Right atrium auricular region (tissue), 2 donors: ENCODE data around the gene VWDE. TPM values are rescaled to one million over a fixed set of nuclear protein-coding genes. Genes with fewer than 3 reads are reported as not detected.

ENCODE experiments used
- DNase-seq: peaks from one replicate; pipeline ENCODE4 v3.0.0-alpha.2; 2019; ENCODE audit warnings: low spot score
- H3K27ac ChIP-seq, 2 donors: fragments of 200-600 bp; sonication (generic); 1 replicate in 1 of 2; 2 replicates in 1 of 2; pipeline ENCODE4 v1.5.1; 2016 to 2019
- H3K27me3 ChIP-seq, 2 donors: fragments of 200-600 bp; sonication (generic); one replicate each; pipeline versions ENCODE4 v1.5.1 to v1.6.0; 2017 to 2019
- H3K36me3 ChIP-seq: fragments of 200-600 bp; sonication (generic); one replicate; pipeline ENCODE4 v1.5.1; 2016
- H3K4me1 ChIP-seq, 2 donors: fragments of 200-600 bp; sonication (generic); one replicate each; pipeline versions ENCODE4 v1.5.1 to v1.6.0; 2017 to 2019
- H3K4me3 ChIP-seq, 2 donors: fragments of 200-600 bp; sonication (generic); 1 replicate in 1 of 2; 2 replicates in 1 of 2; pipeline ENCODE4 v1.5.1; 2017 to 2019; ENCODE audit warnings: mild to moderate bottlenecking in 1 of 2, moderate library complexity in 1 of 2
- H3K9me3 ChIP-seq, 2 donors: fragments of 200-600 bp; sonication (generic); one replicate each; pipeline ENCODE4 v1.5.1; 2019
- total RNA-seq, 2 donors: library from RNA; depleted of rRNA; stranded (reverse); fragments of >200 nt; gene quantifications; one replicate each; pipeline ENCODE4 v1.1.0, GENCODE V29; 2016
- TF ChIP-seq, protein P1 (sequence below), 2 donors: fragments of 200-600 bp; sonication (generic); IDR thresholded peaks; one replicate each; pipeline ENCODE4 v1.5.1; 2019; ENCODE audit warnings: antibody characterized with exemption in 2 of 2

The VWDE gene
- total RNA-seq, 2 donors from 2014 or later = 4.0 to 14.4 TPM

DNA sequence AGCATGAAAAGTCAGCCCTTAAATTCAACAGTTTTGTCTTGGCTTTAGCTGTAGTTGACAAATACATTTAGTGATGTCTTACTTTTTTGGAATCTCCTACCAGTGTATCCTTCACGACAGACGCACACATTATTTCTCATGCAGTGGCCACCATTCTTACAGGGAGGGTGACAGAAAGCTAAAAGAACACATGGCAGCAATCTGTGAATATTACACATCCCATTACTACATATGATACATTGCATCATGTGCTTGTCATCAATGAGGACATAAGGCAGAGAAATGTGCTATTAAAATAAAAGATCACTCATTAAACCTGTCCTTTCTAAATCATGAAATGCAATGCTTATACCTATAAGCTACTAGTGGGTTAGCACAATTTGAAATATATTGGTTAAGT lies 66.6 kb downstream of the VWDE start:
- H3K4me1 ChIP-seq = no peaks in the 10 kb centered on the region
- peaks cover 7% of the 10 kb centered on the region for H3K36me3 ChIP-seq
- TF ChIP-seq, protein P1, sequence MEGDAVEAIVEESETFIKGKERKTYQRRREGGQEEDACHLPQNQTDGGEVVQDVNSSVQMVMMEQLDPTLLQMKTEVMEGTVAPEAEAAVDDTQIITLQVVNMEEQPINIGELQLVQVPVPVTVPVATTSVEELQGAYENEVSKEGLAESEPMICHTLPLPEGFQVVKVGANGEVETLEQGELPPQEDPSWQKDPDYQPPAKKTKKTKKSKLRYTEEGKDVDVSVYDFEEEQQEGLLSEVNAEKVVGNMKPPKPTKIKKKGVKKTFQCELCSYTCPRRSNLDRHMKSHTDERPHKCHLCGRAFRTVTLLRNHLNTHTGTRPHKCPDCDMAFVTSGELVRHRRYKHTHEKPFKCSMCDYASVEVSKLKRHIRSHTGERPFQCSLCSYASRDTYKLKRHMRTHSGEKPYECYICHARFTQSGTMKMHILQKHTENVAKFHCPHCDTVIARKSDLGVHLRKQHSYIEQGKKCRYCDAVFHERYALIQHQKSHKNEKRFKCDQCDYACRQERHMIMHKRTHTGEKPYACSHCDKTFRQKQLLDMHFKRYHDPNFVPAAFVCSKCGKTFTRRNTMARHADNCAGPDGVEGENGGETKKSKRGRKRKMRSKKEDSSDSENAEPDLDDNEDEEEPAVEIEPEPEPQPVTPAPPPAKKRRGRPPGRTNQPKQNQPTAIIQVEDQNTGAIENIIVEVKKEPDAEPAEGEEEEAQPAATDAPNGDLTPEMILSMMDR (IDR thresholded peaks at IDR 0.05) = no peak
- DNase-seq = no peak
- no peaks in the 10 kb centered on the region for H3K9me3 ChIP-seq
- H3K27ac ChIP-seq = no peak overlapping the region
- H3K4me3 ChIP-seq = no peak overlapping the region
- no peaks in the 10 kb centered on the region for H3K27me3 ChIP-seq

DNA sequence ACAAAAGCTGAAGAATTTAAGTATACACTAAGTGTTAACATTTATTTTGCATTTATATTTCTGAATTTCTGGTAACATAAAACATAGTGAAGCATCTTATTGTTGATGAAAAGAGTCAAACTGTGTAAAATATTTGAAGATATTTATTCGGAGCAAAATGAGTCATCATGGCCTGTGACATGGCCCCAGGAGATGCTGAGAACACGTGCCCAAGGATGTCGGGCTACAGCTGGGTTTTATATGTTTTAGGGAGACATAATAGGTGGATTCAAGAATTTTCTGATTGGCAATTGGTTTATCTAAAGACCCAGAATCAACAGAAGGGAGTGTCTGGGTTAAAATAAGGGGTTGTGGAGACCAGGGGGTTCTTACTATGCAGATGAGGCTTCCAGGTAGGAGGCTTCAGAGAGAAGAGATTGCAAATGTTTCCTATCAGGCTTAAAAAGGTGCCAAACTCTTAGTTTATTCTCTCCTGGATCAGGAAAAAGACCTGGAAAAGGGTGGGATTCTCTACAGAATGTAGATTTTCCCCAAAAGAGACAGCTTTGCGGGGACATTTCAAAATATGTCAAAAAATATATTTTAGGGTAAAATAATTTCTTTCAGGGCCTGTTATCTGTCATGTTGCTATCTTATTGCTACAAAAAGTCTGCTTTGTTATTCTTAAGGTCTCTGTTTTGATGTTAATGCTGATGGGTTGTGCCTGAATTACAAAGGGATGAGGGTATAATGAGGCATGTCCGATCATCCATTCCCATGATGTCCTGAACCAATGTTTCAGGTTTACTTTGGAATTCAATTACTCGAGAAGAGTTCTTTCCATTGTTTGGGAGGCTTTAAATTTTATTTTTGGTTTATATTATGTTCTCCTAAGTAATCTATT lies 74.5 kb downstream of the VWDE start:
- H3K36me3 ChIP-seq = no peaks in the 10 kb centered on the region
- H3K27me3 ChIP-seq = no peaks in the 10 kb centered on the region
- no peak overlapping the region for H3K27ac ChIP-seq
- H3K4me3 ChIP-seq = no peak overlapping the region
- no peak for DNase-seq
- TF ChIP-seq, protein P1 (IDR thresholded peaks at IDR 0.05) = no peak
- H3K4me1 ChIP-seq = no peaks in the 10 kb centered on the region
- no peaks in the 10 kb centered on the region for H3K9me3 ChIP-seq

DNA sequence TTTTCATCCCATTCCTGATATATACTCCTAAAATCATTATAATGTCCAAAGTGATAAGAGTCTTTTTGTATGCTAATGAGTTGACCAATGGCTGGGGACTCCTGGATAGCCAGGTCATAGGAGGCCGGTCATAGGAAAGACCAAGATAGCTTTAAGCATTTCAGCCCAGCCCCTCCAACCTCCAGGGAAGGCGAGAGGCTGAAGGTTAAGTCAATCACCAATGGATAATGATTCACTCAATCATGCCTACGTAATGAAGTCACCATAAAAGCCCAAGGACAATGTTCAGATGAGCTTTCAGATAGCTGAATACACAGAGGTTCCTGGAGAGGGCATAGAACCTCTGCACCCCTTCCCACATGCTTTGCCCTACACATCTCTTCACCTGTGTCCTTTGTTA lies 75.7 kb downstream of the VWDE start:
- Histone ChIP-seq H3K27ac (no peak overlapping the region), H3K27me3 (no peaks in the 10 kb centered on the region), H3K9me3 (no peaks in the 10 kb centered on the region), H3K36me3 (no peaks in the 10 kb centered on the region), H3K4me1 (no peaks in the 10 kb centered on the region), H3K4me3 (no peak overlapping the region)
- TF ChIP-seq, protein P1 (IDR thresholded peaks at IDR 0.05) = no peak
- DNase-seq = no peak

DNA sequence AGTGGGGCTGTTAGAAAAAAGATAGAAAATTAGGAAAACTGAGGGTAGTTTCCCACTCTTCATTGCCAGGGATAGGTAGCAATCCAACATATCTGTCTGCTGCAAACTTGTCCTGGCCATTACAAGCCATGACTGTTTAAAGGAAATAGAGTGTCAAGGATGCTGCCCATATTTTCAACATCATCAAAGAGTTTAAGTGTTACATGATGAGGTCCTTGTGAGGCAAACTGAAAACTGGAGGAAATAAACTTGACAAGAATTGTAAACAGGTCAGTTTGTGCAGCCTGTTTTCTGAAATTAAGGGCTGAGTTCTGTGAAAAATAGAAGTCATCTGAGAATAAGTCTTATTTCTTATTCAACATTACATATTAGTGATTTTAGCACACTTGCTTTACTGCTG lies 78.0 kb downstream of the VWDE start:
- Histone ChIP-seq H3K4me1 (no peaks in the 10 kb centered on the region), H3K27me3 (no peaks in the 10 kb centered on the region), H3K9me3 (no peaks in the 10 kb centered on the region), H3K36me3 (no peaks in the 10 kb centered on the region), H3K4me3 (no peak overlapping the region), H3K27ac (no peak overlapping the region)
- DNase-seq = no peak
- TF ChIP-seq, protein P1 (IDR thresholded peaks at IDR 0.05) = no peak

DNA sequence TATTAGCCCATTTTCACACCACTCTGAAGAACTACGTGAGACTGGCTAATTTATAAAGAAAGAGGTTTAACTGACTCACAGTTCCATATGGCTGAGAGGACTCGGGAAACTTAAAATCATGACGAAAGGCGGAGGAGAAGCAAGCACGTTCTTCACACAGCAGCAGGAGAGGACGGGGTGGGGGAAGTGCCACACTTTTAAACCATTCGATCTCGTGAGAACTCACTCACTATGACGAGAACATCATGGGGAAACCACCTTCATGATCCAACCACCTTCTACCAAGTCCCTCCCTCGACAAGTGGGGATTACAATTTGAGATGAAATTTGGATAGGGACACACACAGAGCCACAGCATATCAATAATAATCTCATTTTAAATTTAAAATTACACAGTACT lies 80.2 kb downstream of the VWDE start:
- Histone ChIP-seq H3K27ac (no peak overlapping the region), H3K27me3 (no peaks in the 10 kb centered on the region), H3K4me1 (no peaks in the 10 kb centered on the region), H3K36me3 (no peaks in the 10 kb centered on the region), H3K9me3 (no peaks in the 10 kb centered on the region), H3K4me3 (no peak overlapping the region)
- TF ChIP-seq, protein P1 (IDR thresholded peaks at IDR 0.05) = no peak
- DNase-seq = no peak

DNA sequence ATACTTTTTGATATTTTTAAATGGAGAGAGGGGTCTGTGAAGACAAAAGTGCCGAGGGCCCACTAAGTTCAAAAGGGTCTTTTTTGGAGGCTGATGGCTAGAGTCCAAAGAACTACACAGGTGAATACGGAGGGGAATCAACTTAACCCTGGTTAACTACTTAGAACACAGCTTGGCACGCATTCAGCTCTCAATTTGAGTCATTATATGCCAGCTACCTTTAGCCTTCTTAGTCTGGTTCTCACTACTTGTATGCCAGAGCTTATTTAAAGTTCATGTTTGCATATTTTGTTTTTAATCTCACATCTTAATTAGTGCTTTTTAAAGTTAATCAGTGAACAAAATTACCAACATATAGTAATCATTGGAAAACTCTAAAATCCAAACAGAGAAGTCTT lies 80.8 kb downstream of the VWDE start:
- Histone ChIP-seq H3K27ac (no peak overlapping the region), H3K4me1 (no peaks in the 10 kb centered on the region), H3K27me3 (no peaks in the 10 kb centered on the region), H3K36me3 (no peaks in the 10 kb centered on the region), H3K9me3 (no peaks in the 10 kb centered on the region), H3K4me3 (no peak overlapping the region)
- DNase-seq = no peak
- TF ChIP-seq, protein P1 (IDR thresholded peaks at IDR 0.05) = no peak
